ENCODE data around the gene PLD4. TPM values are rescaled to one million over a fixed set of nuclear protein-coding genes. Genes with fewer than 3 reads are reported as not detected.
"Not testable (repeated sequence)": the region's sequence is repeated elsewhere in the genome, so short reads cannot be mapped to it uniquely, and the experiment has no call there.

PLD4 gene
- total RNA-seq, 1 donor from 2014 or later = not detected

- DNase-seq (ENCODE audit: low spot score in 2 of 2) = peak in 1 of 2 donors; percentile 49
- TF ChIP-seq CTCF (IDR thresholded peaks at IDR 0.05) = no peak
- no peaks in the 10 kb centered on the region for H3K36me3 ChIP-seq
- H3K27me3 ChIP-seq = no peaks in the 10 kb centered on the region
- no peak overlapping the region for H3K4me3 ChIP-seq
- H3K9me3 ChIP-seq = no peaks in the 10 kb centered on the region
- intact Hi-C loops (cut with DNase I) = no loop called here
- H3K4me1 ChIP-seq = no peaks in the 10 kb centered on the region
- H3K27ac ChIP-seq = no peak overlapping the region
Observed at GRCh38 chr14:104900639-104901512, 23.8 kb upstream of the PLD4 start.

- Histone ChIP-seq H3K9me3 (no peaks in the 10 kb centered on the region), H3K36me3 (no peaks in the 10 kb centered on the region), H3K27me3 (no peaks in the 10 kb centered on the region), H3K4me3 (no peak overlapping the region), H3K4me1 (no peaks in the 10 kb centered on the region), H3K27ac (no peak overlapping the region)
- no peak for TF ChIP-seq CTCF (IDR thresholded peaks at IDR 0.05)
- DNase-seq (ENCODE audit: low spot score in 2 of 2) = peak in 1 of 2 donors; percentile 7
- intact Hi-C loops (cut with DNase I) = no loop called here
Observed at GRCh38 chr14:104903990-104904389, 20.7 kb upstream of the PLD4 start.

- peak in 1 of 2 donors; percentile 18 for DNase-seq (ENCODE audit: low spot score in 2 of 2)
- intact Hi-C loops (cut with DNase I); H3K27ac ChIP-seq; H3K36me3 ChIP-seq; H3K4me3 ChIP-seq; H3K27me3 ChIP-seq; H3K9me3 ChIP-seq; H3K4me1 ChIP-seq: not testable (repeated sequence)
Observed at GRCh38 chr14:104904650-104905578, 19.8 kb upstream of the PLD4 start.

GRCh38 chr14:104905579-104905933 lies 19.1 kb upstream of the PLD4 start:
- H3K4me1 ChIP-seq; DNase-seq (ENCODE audit: low spot score in 2 of 2); H3K36me3 ChIP-seq; H3K27me3 ChIP-seq; H3K9me3 ChIP-seq; H3K4me3 ChIP-seq; H3K27ac ChIP-seq; intact Hi-C loops (cut with DNase I): not testable (repeated sequence)

- no peak for DNase-seq (ENCODE audit: low spot score in 2 of 2)
- Histone ChIP-seq H3K4me1 (no peaks in the 10 kb centered on the region), H3K27ac (no peak overlapping the region), H3K36me3 (no peaks in the 10 kb centered on the region), H3K9me3 (peaks cover 0 to 6% of the 10 kb centered on the region in 2 donors), H3K27me3 (no peaks in the 10 kb centered on the region), H3K4me3 (no peak overlapping the region)
- no peak for TF ChIP-seq CTCF (IDR thresholded peaks at IDR 0.05)
- intact Hi-C loops (cut with DNase I) = no loop called here
Observed at GRCh38 chr14:104908303-104908702, 16.4 kb upstream of the PLD4 start.

- intact Hi-C loops (cut with DNase I) = no loop called here
- H3K27ac ChIP-seq = no peak overlapping the region
- no peak for TF ChIP-seq CTCF (IDR thresholded peaks at IDR 0.05)
- DNase-seq (ENCODE audit: low spot score in 2 of 2) = peak in 1 of 2 donors; percentile 21
- no peaks in the 10 kb centered on the region for H3K36me3 ChIP-seq
- no peaks in the 10 kb centered on the region for H3K4me1 ChIP-seq
- no peak overlapping the region for H3K4me3 ChIP-seq
- no peaks in the 10 kb centered on the region for H3K27me3 ChIP-seq
- peaks cover 0 to 6% of the 10 kb centered on the region in 2 donors for H3K9me3 ChIP-seq
Observed at GRCh38 chr14:104912053-104912452, 12.6 kb upstream of the PLD4 start.

Data from ascending aorta (tissue), 2 donors.